ENCODE results near the gene EYA2.

GRCh38 chr20:47073766-47074475, 179.3 kb downstream of the EYA2 start:
- TF ChIP-seq CTCF (conservative IDR thresholded peaks at IDR 0.05 in 1 of 2, IDR thresholded peaks at IDR 0.05 in 1 of 2; ENCODE audit: extremely low read depth in 1 of 2, insufficient read depth in 1 of 2, low read depth in 1 of 2, low read length in 2 of 2): no peak
- no peak for TF ChIP-seq EZH2 (IDR thresholded peaks at IDR 0.05; ENCODE audit: borderline replicate concordance, low read length)

All from mammary epithelial cell (primary cell).